Bronchial epithelial cell (primary cell): ENCODE data around the gene JAZF1. TPM values are rescaled to one million over a fixed set of nuclear protein-coding genes. Genes with fewer than 3 reads are reported as not detected.

ENCODE experiments used
- DNase-seq: peaks from one replicate; pipeline ENCODE4 v3.0.0-alpha.2; 2010; ENCODE audit warnings: low read depth
- FAIRE-seq: peaks from 2 replicates; lab custom pipeline; 2011; peaks lifted over from hg19 to GRCh38; lab: Jason Lieb, UNC
- H3K27me3 ChIP-seq: 2 replicates; pipeline ENCODE4 v1.5.1; 2011; ENCODE audit warnings: low read length; ENCODE audit not compliant: control insufficient read depth, insufficient read depth
- H3K36me3 ChIP-seq: 2 replicates; pipeline ENCODE4 v1.5.1; 2011; ENCODE audit warnings: low read length; ENCODE audit not compliant: control insufficient read depth, insufficient read depth
- H3K4me3 ChIP-seq: 2 replicates; pipeline ENCODE4 v1.5.1; 2011; ENCODE audit warnings: mild to moderate bottlenecking, low read depth, low read length, control low read depth
- total RNA-seq: library from RNA; depleted of rRNA; stranded (reverse); fragments of >200 nt; gene quantifications from 2 replicates; pipeline ENCODE4 v1.2.1, GENCODE V29; 2014
- TF ChIP-seq, protein P1 (sequence below): IDR thresholded peaks from 2 replicates; pipeline ENCODE4 v1.5.1; 2011; ENCODE audit warnings: mild to moderate bottlenecking, moderate library complexity, low read length, control low read depth, inconsistent platforms; ENCODE audit not compliant: insufficient read depth, severe bottlenecking

Gene JAZF1
- total RNA-seq, 1 donor from 2014 or later: 1.1 TPM

DNA sequence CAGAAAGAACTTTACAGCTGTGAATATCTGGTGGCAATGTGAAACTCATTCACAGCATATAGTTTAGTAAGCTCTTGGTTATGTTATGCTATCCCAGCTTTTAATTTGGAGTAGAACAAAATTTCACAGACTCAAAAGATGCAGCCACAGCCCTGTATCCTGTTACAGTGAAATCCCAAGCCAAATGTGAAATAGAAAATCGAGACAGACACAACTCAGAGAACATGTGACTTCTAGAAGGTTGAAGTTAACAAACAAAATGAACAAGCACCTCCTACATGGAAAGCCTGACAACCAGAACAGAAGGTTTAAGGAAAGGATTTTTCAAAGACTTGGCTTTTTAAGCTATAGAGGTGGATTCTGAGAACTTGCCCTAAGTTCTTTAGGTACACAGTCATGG is 39.6 kb downstream of the JAZF1 start:
- TF ChIP-seq, protein P1, sequence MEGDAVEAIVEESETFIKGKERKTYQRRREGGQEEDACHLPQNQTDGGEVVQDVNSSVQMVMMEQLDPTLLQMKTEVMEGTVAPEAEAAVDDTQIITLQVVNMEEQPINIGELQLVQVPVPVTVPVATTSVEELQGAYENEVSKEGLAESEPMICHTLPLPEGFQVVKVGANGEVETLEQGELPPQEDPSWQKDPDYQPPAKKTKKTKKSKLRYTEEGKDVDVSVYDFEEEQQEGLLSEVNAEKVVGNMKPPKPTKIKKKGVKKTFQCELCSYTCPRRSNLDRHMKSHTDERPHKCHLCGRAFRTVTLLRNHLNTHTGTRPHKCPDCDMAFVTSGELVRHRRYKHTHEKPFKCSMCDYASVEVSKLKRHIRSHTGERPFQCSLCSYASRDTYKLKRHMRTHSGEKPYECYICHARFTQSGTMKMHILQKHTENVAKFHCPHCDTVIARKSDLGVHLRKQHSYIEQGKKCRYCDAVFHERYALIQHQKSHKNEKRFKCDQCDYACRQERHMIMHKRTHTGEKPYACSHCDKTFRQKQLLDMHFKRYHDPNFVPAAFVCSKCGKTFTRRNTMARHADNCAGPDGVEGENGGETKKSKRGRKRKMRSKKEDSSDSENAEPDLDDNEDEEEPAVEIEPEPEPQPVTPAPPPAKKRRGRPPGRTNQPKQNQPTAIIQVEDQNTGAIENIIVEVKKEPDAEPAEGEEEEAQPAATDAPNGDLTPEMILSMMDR: no peak
- Histone ChIP-seq H3K4me3 (no peak overlapping the region), H3K27me3 (no peaks in the 10 kb centered on the region), H3K36me3 (no peaks in the 10 kb centered on the region)
- DNase-seq (no peak), FAIRE-seq (peak; percentile 76)

DNA sequence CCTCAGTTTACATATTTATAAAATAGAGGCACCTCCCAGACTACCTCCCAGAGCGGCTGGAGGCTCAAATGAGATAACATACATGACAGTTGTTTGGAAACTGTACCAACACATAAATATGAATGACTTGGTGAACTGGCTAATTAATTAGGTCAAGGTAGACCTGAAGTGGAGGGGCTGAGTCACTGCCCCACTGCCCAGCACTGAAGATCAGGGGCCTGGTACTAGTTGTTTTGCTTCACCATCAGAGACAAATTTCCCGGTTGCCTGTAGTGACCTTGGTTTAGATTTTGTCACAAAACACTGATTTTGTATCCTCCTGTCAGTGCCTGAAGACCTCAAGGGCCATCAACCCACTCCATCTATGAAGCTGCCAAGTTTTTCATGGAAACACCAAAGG is 41.8 kb downstream of the JAZF1 start:
- TF ChIP-seq, protein P1: no peak
- no peaks in the 10 kb centered on the region for H3K27me3 ChIP-seq
- FAIRE-seq (no peak), DNase-seq (no peak)
- H3K4me3 ChIP-seq: no peak overlapping the region
- H3K36me3 ChIP-seq: no peaks in the 10 kb centered on the region

DNA sequence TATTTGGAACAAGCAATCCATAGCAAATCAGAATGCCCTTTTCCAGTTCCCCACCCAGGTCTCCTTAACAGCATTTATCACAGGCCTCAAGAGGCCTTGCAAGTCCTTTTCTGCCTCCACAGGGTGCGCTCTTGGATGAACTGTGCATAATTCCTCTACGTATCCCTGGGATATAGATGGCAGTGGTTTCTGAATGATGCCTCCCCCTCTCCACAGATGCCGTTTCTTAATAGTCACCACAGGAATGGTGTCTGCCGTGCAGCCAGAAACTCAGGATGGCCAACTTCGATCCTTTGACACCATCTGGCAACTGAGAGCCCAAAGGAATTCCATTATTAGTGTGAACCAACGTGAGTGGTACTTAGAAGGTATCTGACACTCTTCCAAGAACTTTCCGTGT is 43.1 kb downstream of the JAZF1 start:
- DNase-seq (no peak), FAIRE-seq (no peak)
- Histone ChIP-seq H3K36me3 (no peaks in the 10 kb centered on the region), H3K27me3 (no peaks in the 10 kb centered on the region), H3K4me3 (no peak overlapping the region)
- TF ChIP-seq, protein P1: no peak

DNA sequence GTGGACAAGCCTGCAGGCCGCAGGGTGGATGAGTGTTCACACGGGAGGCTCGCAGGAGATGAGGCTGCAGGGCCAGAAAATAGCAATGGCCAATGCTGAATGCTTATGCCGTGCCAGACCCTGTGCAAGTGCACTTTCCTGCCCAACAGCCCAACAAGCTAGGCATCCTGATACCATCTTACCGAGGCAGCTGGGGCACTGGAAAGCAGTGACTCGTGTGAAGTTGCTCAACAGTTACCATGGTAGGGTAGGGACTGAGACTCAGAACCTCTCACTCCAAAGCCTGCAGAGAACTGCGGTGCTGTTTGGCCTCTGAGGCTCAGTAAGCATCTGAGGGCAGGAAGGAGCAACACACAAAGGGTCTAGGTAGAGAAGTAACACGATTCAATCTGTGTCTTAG is 43.7 kb downstream of the JAZF1 start:
- no peak overlapping the region for H3K4me3 ChIP-seq
- no peak for FAIRE-seq
- no peaks in the 10 kb centered on the region for H3K27me3 ChIP-seq
- H3K36me3 ChIP-seq: no peaks in the 10 kb centered on the region
- TF ChIP-seq, protein P1: no peak
- DNase-seq: peak; percentile 14

DNA sequence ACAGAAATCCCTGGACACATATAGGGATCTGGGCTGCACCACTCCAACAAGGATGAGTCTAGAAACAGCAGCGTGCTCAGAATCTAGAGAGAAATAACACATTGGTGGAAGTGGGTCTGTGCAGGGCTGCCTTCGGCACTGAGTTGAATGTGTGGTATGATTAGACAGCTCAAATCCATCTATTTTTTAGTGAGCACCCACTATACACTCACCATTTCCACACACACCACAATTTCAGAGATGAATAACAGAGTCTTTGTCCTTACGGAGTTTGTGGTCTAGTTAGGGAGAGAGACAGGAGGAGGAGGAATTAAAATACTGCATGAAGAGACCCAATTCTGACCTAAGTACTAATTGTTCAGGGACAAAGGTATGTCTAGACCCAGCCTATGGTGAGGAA is 44.2 kb downstream of the JAZF1 start:
- Histone ChIP-seq H3K4me3 (no peak overlapping the region), H3K36me3 (no peaks in the 10 kb centered on the region), H3K27me3 (no peaks in the 10 kb centered on the region)
- FAIRE-seq (no peak), DNase-seq (no peak)
- TF ChIP-seq, protein P1: no peak

DNA sequence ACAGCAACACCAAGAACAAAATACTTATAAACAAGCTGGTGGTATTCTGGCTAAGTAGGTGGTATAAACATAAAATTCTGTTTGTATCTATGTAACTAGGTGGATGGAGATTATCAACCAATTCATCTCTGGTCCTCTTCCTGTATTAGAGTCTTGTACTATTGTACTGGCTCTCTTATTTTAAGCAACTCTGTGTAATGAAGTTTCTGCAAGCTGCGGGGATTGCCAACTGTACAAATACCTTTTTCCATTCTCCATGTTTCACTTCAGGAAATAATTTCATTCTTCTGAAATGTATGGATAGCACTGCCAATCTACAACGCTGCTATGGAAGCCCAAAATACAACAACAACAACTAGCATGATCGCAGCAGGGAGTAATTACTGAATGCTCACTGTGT is 44.8 kb downstream of the JAZF1 start:
- no peak for FAIRE-seq
- TF ChIP-seq, protein P1: no peak

More for the DNA sequence above, 44.8 kb downstream of the JAZF1 start:
- DNase-seq: no peak
- Histone ChIP-seq H3K27me3 (no peaks in the 10 kb centered on the region), H3K36me3 (no peaks in the 10 kb centered on the region), H3K4me3 (no peak overlapping the region)
